Transverse colon (tissue), 4 donors: ENCODE results near the gene FAM20A. TPM values are rescaled to one million over a fixed set of nuclear protein-coding genes. Genes with fewer than 3 reads are reported as not detected.

ENCODE experiments used
- DNase-seq: peaks from one replicate; pipeline ENCODE4 v3.0.0-alpha.2; 2019
- H3K27ac ChIP-seq, 4 donors: fragments of 200-600 bp; sonication (generic); 2 replicates each; pipeline ENCODE4 v1.5.1; 2016 to 2018; ENCODE audit warnings: inconsistent platforms in 4 of 4
- H3K27me3 ChIP-seq: fragments of 200-600 bp; sonication (generic); 2 replicates; pipeline ENCODE4 v1.5.1; 2017; ENCODE audit warnings: inconsistent platforms
- H3K36me3 ChIP-seq, 4 donors: fragments of 200-600 bp; sonication (generic); 2 replicates each; pipeline ENCODE4 v1.5.1; 2017 to 2019; ENCODE audit warnings: inconsistent platforms in 4 of 4
- H3K4me1 ChIP-seq, 4 donors: fragments of 200-600 bp; sonication (generic); 2 replicates each; pipeline ENCODE4 v1.5.1; 2017 to 2020; ENCODE audit warnings: inconsistent platforms in 4 of 4
- H3K4me3 ChIP-seq, 4 donors: fragments of 200-600 bp; sonication (generic); 1 replicate in 1 of 4; 2 replicates in 3 of 4; pipeline versions ENCODE4 v1.5.1 to v1.6.1; 2017 to 2019; ENCODE audit warnings: inconsistent platforms in 4 of 4
- H3K9me3 ChIP-seq, 2 donors: fragments of 200-600 bp; sonication (generic); 2 replicates each; pipeline ENCODE4 v1.5.1; 2017 to 2019; ENCODE audit warnings: inconsistent platforms in 2 of 2
- CTCF ChIP-seq, 5 experiments: fragments of 200-600 bp in 3 of 5; fragments of 450-650 bp in 2 of 5; sonication (generic) in 3 of 5; IDR thresholded peaks; 1 replicate in 2 of 5; 2 replicates in 3 of 5; pipeline ENCODE4 v1.5.1; 2016 to 2017; ENCODE audit warnings: antibody characterized with exemption in 5 of 5, inconsistent platforms in 3 of 5, mild to moderate bottlenecking in 2 of 5, moderate library complexity in 1 of 5
- EP300 ChIP-seq: sonication (generic); formaldehyde crosslinking; IDR thresholded peaks from one replicate; pipeline ENCODE4 v1.6.1; 2017; ENCODE audit warnings: antibody characterized with exemption, low read depth
- POLR2A ChIP-seq: fragments of 450-650 bp; IDR thresholded peaks from one replicate; pipeline ENCODE4 v1.6.1; 2016; ENCODE audit warnings: antibody characterized with exemption, mild to moderate bottlenecking, moderate library complexity
- POLR2AphosphoS5 ChIP-seq, 3 donors: sonication (generic); formaldehyde crosslinking; IDR thresholded peaks; one replicate each; pipeline ENCODE4 v1.6.1; 2016; ENCODE audit warnings: antibody characterized with exemption in 3 of 3
- WGBS, 2 donors: methylation state at CpG; one replicate each; pipeline ENCODE4 v1.1.5; 2018; ENCODE audit warnings: low coverage in 1 of 2; 5-methylcytosine and 5-hydroxymethylcytosine counted together
- in situ Hi-C, 4 donors: fragments of 200-750 bp; cut with MboI; loops; one replicate each; pipeline versions ENCODE4 v1.15.0 to v1.15.1; 2017; ENCODE audit warnings: low sequenced_read_pairs in 3 of 4, low pct_ligation_motif_present in 1 of 4, low pct_unique_long_range_greater_than_20kb in 1 of 4
- intact Hi-C: fragments of 100-400 bp; cut with DNase I; formaldehyde crosslinking; loops from one replicate; pipeline ENCODE4 v1.15.1; 2023; ENCODE audit warnings: low total_unique reads
- total RNA-seq, 4 donors: library from RNA; depleted of rRNA; stranded (reverse); fragments of >200 nt; gene quantifications; one replicate each; pipeline ENCODE4 v1.1.0, GENCODE V29; 2016

The FAM20A gene
- total RNA-seq, 4 donors from 2014 or later, result 1.5 to 4.1 (median 3.5) TPM

GRCh38 chr17:68589086-68589485 is 12.1 kb downstream of the FAM20A start:
- in situ Hi-C loops, result no loop called here
- Histone ChIP-seq H3K27me3 (peaks cover 15% of the 10 kb centered on the region), H3K9me3 (peaks cover 0 to 4% of the 10 kb centered on the region in 2 donors), H3K4me1 (no peaks in the 10 kb centered on the region), H3K27ac (no peak overlapping the region), H3K36me3 (no peaks in the 10 kb centered on the region), H3K4me3 (no peak overlapping the region)
- intact Hi-C loops, result no loop called here
- no peak for DNase-seq
- TF ChIP-seq POLR2A (no peak), EP300 (no peak), CTCF (IDR thresholded peaks at IDR 0.05) (no peak), POLR2AphosphoS5 (IDR thresholded peaks at IDR 0.05) (no peak)
- WGBS, 2 donors, result 86 to 87% methylated on average over 2 to 3 of the region's 3 CpGs

GRCh38 chr17:68588362-68588761 is 12.8 kb downstream of the FAM20A start:
- 50 to 69% methylated on average over 1 of the region's 1 CpG for WGBS, 2 donors
- intact Hi-C loops, result no loop called here

GRCh38 chr17:68587847-68588246 is 13.3 kb downstream of the FAM20A start:
- WGBS, 2 donors, result 86 to 94% methylated on average over 2 of the region's 2 CpGs
- no peak for TF ChIP-seq POLR2A

More at GRCh38 chr17:68588362-68588761, 12.8 kb downstream of the FAM20A start:
- no peak for TF ChIP-seq EP300
- in situ Hi-C loops, result no loop called here
- no peak overlapping the region for H3K27ac ChIP-seq
- peaks cover 0 to 4% of the 10 kb centered on the region in 2 donors for H3K9me3 ChIP-seq
- no peaks in the 10 kb centered on the region for H3K36me3 ChIP-seq
- no peaks in the 10 kb centered on the region for H3K4me1 ChIP-seq
- peaks cover 10% of the 10 kb centered on the region for H3K27me3 ChIP-seq
- DNase-seq, result no peak
- H3K4me3 ChIP-seq, result no peak overlapping the region

GRCh38 chr17:68587026-68587425 is 14.1 kb downstream of the FAM20A start:
- peaks cover 0 to 4% of the 10 kb centered on the region in 2 donors for H3K9me3 ChIP-seq
- no peaks in the 10 kb centered on the region for H3K36me3 ChIP-seq
- H3K27ac ChIP-seq, result no peak overlapping the region
- H3K4me1 ChIP-seq, result no peaks in the 10 kb centered on the region
- intact Hi-C loops, result no loop called here
- H3K27me3 ChIP-seq, result peaks cover 9% of the 10 kb centered on the region
- in situ Hi-C loops, result no loop called here
- DNase-seq, result no peak
- whole genome bisulfite sequencing, 2 donors, result 97% methylated on average over 5 of the region's 5 CpGs; no CpG with 5 or more reads in 1 of the 2 donors
- no peak for TF ChIP-seq EP300
- no peak for TF ChIP-seq POLR2AphosphoS5 (IDR thresholded peaks at IDR 0.05)
- TF ChIP-seq CTCF (IDR thresholded peaks at IDR 0.05), result no peak
- no peak for TF ChIP-seq POLR2A
- no peak overlapping the region for H3K4me3 ChIP-seq

More at GRCh38 chr17:68587847-68588246, 13.3 kb downstream of the FAM20A start:
- Histone ChIP-seq H3K4me1 (no peaks in the 10 kb centered on the region), H3K9me3 (peaks cover 0 to 4% of the 10 kb centered on the region in 2 donors), H3K27me3 (peaks cover 10% of the 10 kb centered on the region), H3K36me3 (no peaks in the 10 kb centered on the region), H3K4me3 (no peak overlapping the region), H3K27ac (no peak overlapping the region)
- intact Hi-C loops, result no loop called here
- no peak for DNase-seq
- in situ Hi-C loops, result no loop called here

GRCh38 chr17:68585643-68586042 is 15.5 kb downstream of the FAM20A start:
- no peak for TF ChIP-seq POLR2AphosphoS5 (IDR thresholded peaks at IDR 0.05)
- TF ChIP-seq CTCF (IDR thresholded peaks at IDR 0.05), result no peak
- TF ChIP-seq EP300, result no peak
- TF ChIP-seq POLR2A, result no peak
- no peaks in the 10 kb centered on the region for H3K4me1 ChIP-seq
- H3K27ac ChIP-seq, result no peak overlapping the region
- H3K9me3 ChIP-seq, result peaks cover 0 to 4% of the 10 kb centered on the region in 2 donors
- H3K36me3 ChIP-seq, result no peaks in the 10 kb centered on the region
- DNase-seq, result no peak
- WGBS, 2 donors, result 67 to 86% methylated on average over 4 of the region's 4 CpGs
- in situ Hi-C loops (no loop called here), intact Hi-C loops (no loop called here)
- H3K27me3 ChIP-seq, result no peaks in the 10 kb centered on the region
- H3K4me3 ChIP-seq, result no peak overlapping the region
